ENCODE results near the gene DVL2.

DNA sequence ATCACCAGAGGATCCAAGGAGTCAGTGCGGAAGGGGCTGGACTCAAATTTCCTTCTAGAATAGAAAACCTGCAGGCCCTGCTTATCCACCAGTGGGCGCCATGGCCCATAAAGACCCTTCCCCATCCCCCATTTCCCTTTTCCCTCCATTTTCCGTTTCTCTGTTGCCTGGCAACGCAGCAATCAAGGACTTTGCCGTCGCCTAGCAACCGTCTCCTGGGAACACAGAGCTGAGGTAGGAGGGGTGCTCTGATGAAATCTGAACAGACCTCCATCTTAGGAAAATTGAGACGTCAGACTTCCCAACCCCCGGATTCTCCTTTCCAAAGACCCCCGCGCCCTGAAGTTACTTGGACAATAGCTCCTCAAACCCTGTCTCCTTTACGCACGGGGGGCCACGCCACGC, 20.4 kb downstream of the DVL2 start:
- TF ChIP-seq POLR2A (IDR thresholded peaks at IDR 0.05): no peak
- TF ChIP-seq, protein P1, sequence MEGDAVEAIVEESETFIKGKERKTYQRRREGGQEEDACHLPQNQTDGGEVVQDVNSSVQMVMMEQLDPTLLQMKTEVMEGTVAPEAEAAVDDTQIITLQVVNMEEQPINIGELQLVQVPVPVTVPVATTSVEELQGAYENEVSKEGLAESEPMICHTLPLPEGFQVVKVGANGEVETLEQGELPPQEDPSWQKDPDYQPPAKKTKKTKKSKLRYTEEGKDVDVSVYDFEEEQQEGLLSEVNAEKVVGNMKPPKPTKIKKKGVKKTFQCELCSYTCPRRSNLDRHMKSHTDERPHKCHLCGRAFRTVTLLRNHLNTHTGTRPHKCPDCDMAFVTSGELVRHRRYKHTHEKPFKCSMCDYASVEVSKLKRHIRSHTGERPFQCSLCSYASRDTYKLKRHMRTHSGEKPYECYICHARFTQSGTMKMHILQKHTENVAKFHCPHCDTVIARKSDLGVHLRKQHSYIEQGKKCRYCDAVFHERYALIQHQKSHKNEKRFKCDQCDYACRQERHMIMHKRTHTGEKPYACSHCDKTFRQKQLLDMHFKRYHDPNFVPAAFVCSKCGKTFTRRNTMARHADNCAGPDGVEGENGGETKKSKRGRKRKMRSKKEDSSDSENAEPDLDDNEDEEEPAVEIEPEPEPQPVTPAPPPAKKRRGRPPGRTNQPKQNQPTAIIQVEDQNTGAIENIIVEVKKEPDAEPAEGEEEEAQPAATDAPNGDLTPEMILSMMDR (IDR thresholded peaks at IDR 0.05): peak in 2 of 4 experiments; percentile 16 to 18
